A673 (cell line): ENCODE results near the gene PIGQ. TPM values are rescaled to one million over a fixed set of nuclear protein-coding genes. Genes with fewer than 3 reads are reported as not detected.

ENCODE experiments used
- BruUV-seq: library from RNA; stranded (reverse); fragments of 400-500 nt; replicated peaks from 2 replicates; lab custom pipeline; 2021; lab: Mats Ljungman, UMichigan
- CTCF ChIA-PET: fragments of 300-600 bp; sonication (Branson Sonifier 250); formaldehyde crosslinking; loops from one replicate; lab custom pipeline; 2022; ENCODE audit warnings: antibody characterized with exemption; lab: Charles Lee
- POLR2A ChIA-PET: fragments of 300-600 bp; sonication (Branson Sonifier 250); formaldehyde crosslinking; loops from one replicate; lab custom pipeline; 2022; ENCODE audit warnings: antibody characterized with exemption; ENCODE audit not compliant: low non-redundant PET; lab: Charles Lee
- DNase-seq: peaks from one replicate; pipeline ENCODE4 v3.0.0-alpha.2; 2015; ENCODE audit warnings: low spot score
- H3K27ac ChIP-seq: fragments of 200-600 bp; sonication (generic); 2 replicates; pipeline ENCODE4 v1.5.1; 2016; ENCODE audit warnings: mixed run types, low read depth, mild to moderate bottlenecking, mixed read lengths, antibody characterized with exemption, low read length; ENCODE audit not compliant: poor library complexity, severe bottlenecking
- H3K27me3 ChIP-seq: fragments of 200-600 bp; sonication (generic); replicated peaks from 2 replicates; pipeline ENCODE4 v1.6.1; 2017; ENCODE audit warnings: mixed run types, low read depth, mild to moderate bottlenecking, mixed read lengths, antibody characterized with exemption, low read length; ENCODE audit not compliant: insufficient read depth, poor library complexity
- H3K36me3 ChIP-seq: fragments of 200-600 bp; sonication (generic); 2 replicates; pipeline ENCODE4 v1.6.1; 2016; ENCODE audit warnings: mixed run types, mild to moderate bottlenecking, mixed read lengths, antibody characterized with exemption, low read length; ENCODE audit not compliant: insufficient read depth, poor library complexity, severe bottlenecking
- H3K4me1 ChIP-seq: fragments of 200-600 bp; sonication (generic); 2 replicates; pipeline ENCODE4 v1.6.1; 2017; ENCODE audit warnings: mixed run types, mild to moderate bottlenecking, mixed read lengths, antibody characterized with exemption, low read length; ENCODE audit not compliant: insufficient read depth, poor library complexity, severe bottlenecking
- H3K4me3 ChIP-seq: fragments of 200-600 bp; sonication (generic); 2 replicates; pipeline ENCODE4 v1.5.1; 2016; ENCODE audit warnings: low read depth, mixed run types, mild to moderate bottlenecking, mixed read lengths, low read length; ENCODE audit not compliant: poor library complexity, severe bottlenecking
- H3K9me3 ChIP-seq: fragments of 200-600 bp; sonication (generic); 2 replicates; pipeline ENCODE4 v1.6.1; 2016; ENCODE audit warnings: mixed run types, low read depth, mild to moderate bottlenecking, mixed read lengths, antibody characterized with exemption, low read length; ENCODE audit not compliant: poor library complexity, severe bottlenecking
- EZH2 ChIP-seq: fragments of 200-600 bp; sonication (generic); IDR thresholded peaks from 2 replicates; pipeline ENCODE4 v1.6.1; 2017; ENCODE audit warnings: borderline replicate concordance, low read depth, mild to moderate bottlenecking, mixed read lengths, antibody characterized with exemption, low read length; ENCODE audit not compliant: poor library complexity, severe bottlenecking
- intact Hi-C: fragments of 100-400 bp; cut with micrococcal nuclease; formaldehyde crosslinking; loops from one replicate; pipeline ENCODE4 v1.10.0; 2022; ENCODE audit not compliant: unreplicated experiment
- total RNA-seq: library from RNA; stranded (reverse); gene quantifications from 2 replicates; pipeline ENCODE4 v1.2.3, GENCODE V29; 2021
- TF ChIP-seq, protein P1 (sequence below): fragments of 300-800, 200-600 bp; sonication (generic); conservative IDR thresholded peaks from 2 replicates; pipeline ENCODE4 v1.5.1; 2017; ENCODE audit warnings: low read depth, mild to moderate bottlenecking, antibody characterized with exemption, low read length, moderate library complexity, mixed read lengths

The PIGQ gene
- total RNA-seq, 1 experiment from 2014 or later, result 59.4 TPM

GRCh38 chr16:580946-581498, 11.3 kb downstream of the PIGQ start:
- Histone ChIP-seq H3K9me3 (no peaks in the 10 kb centered on the region), H3K4me3 (no peak overlapping the region), H3K27ac (no peak overlapping the region), H3K36me3 (no peaks in the 10 kb centered on the region), H3K4me1 (peaks cover 12% of the 10 kb centered on the region), H3K27me3 (no peaks in the 10 kb centered on the region)
- ChIA-PET POLR2A (no interaction called here), CTCF (interaction anchor here (0.6 to 1.0 kb wide), 2 partner anchors 8 to 227 kb away, joined by 3 read pairs; no protein-coding TSS in a partner anchor)
- TF ChIP-seq EZH2, result no peak
- TF ChIP-seq, protein P1, sequence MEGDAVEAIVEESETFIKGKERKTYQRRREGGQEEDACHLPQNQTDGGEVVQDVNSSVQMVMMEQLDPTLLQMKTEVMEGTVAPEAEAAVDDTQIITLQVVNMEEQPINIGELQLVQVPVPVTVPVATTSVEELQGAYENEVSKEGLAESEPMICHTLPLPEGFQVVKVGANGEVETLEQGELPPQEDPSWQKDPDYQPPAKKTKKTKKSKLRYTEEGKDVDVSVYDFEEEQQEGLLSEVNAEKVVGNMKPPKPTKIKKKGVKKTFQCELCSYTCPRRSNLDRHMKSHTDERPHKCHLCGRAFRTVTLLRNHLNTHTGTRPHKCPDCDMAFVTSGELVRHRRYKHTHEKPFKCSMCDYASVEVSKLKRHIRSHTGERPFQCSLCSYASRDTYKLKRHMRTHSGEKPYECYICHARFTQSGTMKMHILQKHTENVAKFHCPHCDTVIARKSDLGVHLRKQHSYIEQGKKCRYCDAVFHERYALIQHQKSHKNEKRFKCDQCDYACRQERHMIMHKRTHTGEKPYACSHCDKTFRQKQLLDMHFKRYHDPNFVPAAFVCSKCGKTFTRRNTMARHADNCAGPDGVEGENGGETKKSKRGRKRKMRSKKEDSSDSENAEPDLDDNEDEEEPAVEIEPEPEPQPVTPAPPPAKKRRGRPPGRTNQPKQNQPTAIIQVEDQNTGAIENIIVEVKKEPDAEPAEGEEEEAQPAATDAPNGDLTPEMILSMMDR, result no peak
- intact Hi-C loops, result no loop called here
- no peak for DNase-seq
- BruUV-seq, result no TSS peak

GRCh38 chr16:582218-582613, 12.4 kb downstream of the PIGQ start:
- no peak overlapping the region for H3K27ac ChIP-seq
- no peaks in the 10 kb centered on the region for H3K36me3 ChIP-seq
- CTCF ChIA-PET, result interaction anchor here (0.5 kb wide), 1 partner anchor 16 kb away, joined by 3 read pairs; no protein-coding TSS in a partner anchor
- intact Hi-C loops, result no loop called here
- TF ChIP-seq, protein P1, result no peak
- no peak for TF ChIP-seq EZH2
- no peak for DNase-seq
- no TSS peak for BruUV-seq
- no peaks in the 10 kb centered on the region for H3K27me3 ChIP-seq
- H3K4me1 ChIP-seq, result peaks cover 19% of the 10 kb centered on the region
- H3K9me3 ChIP-seq, result no peaks in the 10 kb centered on the region
- no peak overlapping the region for H3K4me3 ChIP-seq
- POLR2A ChIA-PET, result no interaction called here

DNA sequence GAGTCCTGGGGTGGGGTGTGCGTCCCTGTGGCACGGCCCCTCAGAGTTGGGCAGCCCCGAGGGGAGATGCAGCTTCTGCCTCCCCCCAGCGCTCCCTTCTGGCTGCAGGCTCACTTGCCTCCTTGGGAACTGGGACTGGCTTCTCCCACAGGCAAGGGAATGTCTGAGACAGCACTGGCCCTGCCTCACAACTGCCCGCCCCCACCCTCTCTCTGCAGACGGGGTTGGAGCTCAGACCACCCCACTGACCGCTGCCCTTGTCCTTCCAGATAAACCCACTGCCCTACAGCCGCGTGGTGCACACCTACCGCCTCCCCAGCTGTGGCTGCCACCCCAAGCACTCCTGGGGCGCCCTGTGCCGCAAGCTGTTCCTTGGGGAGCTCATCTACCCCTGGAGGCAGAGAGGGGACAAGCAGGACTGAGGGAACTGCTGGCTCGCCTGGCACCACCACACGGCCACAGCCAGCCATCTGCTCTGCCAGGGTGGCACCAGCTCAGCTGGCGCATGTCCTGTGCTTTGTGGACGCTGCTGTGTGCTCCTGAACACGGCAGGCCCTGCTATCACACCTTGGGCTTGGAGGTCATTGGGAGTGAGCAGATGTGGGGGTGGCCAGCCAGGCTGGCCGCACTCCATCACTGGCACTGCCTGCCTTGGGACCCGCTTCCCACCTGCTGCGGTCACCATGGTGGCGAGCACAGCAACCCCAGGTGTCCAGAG, 13.0 kb downstream of the PIGQ start:
- ChIA-PET CTCF (interaction anchor here (0.5 kb wide), 1 partner anchor 16 kb away, joined by 3 read pairs; no protein-coding TSS in a partner anchor), POLR2A (no interaction called here)
- BruUV-seq, result no TSS peak
- no peaks in the 10 kb centered on the region for H3K27me3 ChIP-seq
- no peak overlapping the region for H3K4me3 ChIP-seq
- no peaks in the 10 kb centered on the region for H3K36me3 ChIP-seq
- DNase-seq, result no peak
- peaks cover 25% of the 10 kb centered on the region for H3K4me1 ChIP-seq
- no peak overlapping the region for H3K27ac ChIP-seq
- TF ChIP-seq, protein P1, result no peak
- no peak for TF ChIP-seq EZH2
- intact Hi-C loops, result no loop called here
- H3K9me3 ChIP-seq, result no peaks in the 10 kb centered on the region
